K562 (cell line): ENCODE data around the gene GSX2. TPM values are rescaled to one million over a fixed set of nuclear protein-coding genes. Genes with fewer than 3 reads are reported as not detected.

Experiments used
- ETV5 ChIP-seq: sonication (generic); formaldehyde crosslinking; IDR thresholded peaks from 2 replicates; pipeline ENCODE4 v1.4.0; 2020; ENCODE audit warnings: low read depth, mild to moderate bottlenecking, missing genetic modification reagents
- ZNF561 ChIP-seq: fragments of 450-650 bp; formaldehyde crosslinking; conservative IDR thresholded peaks from 2 replicates; pipeline ENCODE4 v1.4.0; 2020; ENCODE audit warnings: mild to moderate bottlenecking, moderate library complexity
- ZNF644 ChIP-seq: fragments of 200-800 bp; sonication (Bioruptor generic); IDR thresholded peaks from 2 replicates; pipeline ENCODE4 v1.6.1; 2016; ENCODE audit warnings: low read depth, missing genetic modification characterization, missing compliant biosample characterization
- polyA plus RNA-seq, 8 experiments: library from polyadenylated mRNA; depleted of rRNA in 4 of 8; stranded (reverse) in 5 of 8; unstranded in 3 of 8; fragments of >200 nt; fragmentation: Nextera tagmentation in 2 of 8; fragmentation: Illumina TruSeq in 1 of 8; extraction: Ambion mirVana in 2 of 8; extraction: Trizol in 1 of 8; gene quantifications; 2 replicates each; pipeline versions ENCODE4 v1.2.1 to v1.2.3, GENCODE V29; 2011 to 2014; ENCODE audit warnings: inconsistent platforms in 1 of 8, missing spikeins in 1 of 8
- total RNA-seq, 7 experiments: library from RNA; depleted of rRNA in 6 of 7; stranded (reverse); fragments of >200 nt in 6 of 7; fragmentation: Illumina TruSeq in 2 of 7; extraction: Trizol in 2 of 7; gene quantifications; 2 replicates each; pipeline versions ENCODE4 v1.2.1 to v1.2.3, GENCODE V29; 2011 to 2021; ENCODE audit warnings: low replicate concordance in 1 of 7
- TF ChIP-seq, protein P1 (sequence below): fragments of 250-450 bp; sonication (Bioruptor Pico); IDR thresholded peaks from 2 replicates; pipeline ENCODE4 v1.6.1; 2021; ENCODE audit warnings: mild to moderate bottlenecking
- TF ChIP-seq, protein P2 (sequence below), 2 experiments: fragments of 450-650 bp; formaldehyde crosslinking in 1 of 2; IDR thresholded peaks; 2 replicates each; pipeline versions ENCODE4 v1.4.0 to v1.6.1; 2014 to 2020; ENCODE audit warnings: mild to moderate bottlenecking in 2 of 2, borderline replicate concordance in 1 of 2, low read depth in 1 of 2
- TF ChIP-seq, protein P3 (sequence below): fragments of 250-450 bp; sonication (Bioruptor Pico); IDR thresholded peaks from 2 replicates; pipeline ENCODE4 v1.8.0; 2022; ENCODE audit warnings: inconsistent platforms, mild to moderate bottlenecking, moderate library complexity, borderline replicate concordance

The GSX2 gene
- total and polyA plus RNA-seq, 9 of the 15 experiments (the other 6 are each of a cell fraction or from before 2014, with no cell fraction given), result not detected

DNA sequence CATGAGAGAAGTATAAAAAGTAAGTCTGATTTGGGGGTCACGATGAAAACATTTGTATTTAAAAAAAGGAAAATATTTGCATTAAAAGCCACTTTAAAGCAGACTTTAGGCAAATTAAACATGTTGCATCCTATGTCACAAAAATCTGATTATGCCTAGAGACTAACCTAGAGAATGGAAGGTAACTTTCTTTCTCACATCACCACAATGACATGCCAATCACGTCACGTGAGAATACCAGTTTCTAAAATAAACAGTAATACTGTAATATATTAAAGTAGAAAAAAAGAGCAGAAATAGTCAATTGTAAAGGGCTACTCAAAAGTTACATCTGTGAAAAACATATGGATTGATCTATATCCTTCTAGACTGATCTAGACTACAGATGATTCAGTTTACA lies 38.9 kb upstream of the GSX2 start (continued):
- TF ChIP-seq, protein P1, sequence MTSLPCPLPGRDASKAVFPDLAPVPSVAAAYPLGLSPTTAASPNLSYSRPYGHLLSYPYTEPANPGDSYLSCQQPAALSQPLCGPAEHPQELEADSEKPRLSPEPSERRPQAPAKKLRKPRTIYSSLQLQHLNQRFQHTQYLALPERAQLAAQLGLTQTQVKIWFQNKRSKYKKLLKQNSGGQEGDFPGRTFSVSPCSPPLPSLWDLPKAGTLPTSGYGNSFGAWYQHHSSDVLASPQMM (CRISPR knock-in tag), result no peak
- TF ChIP-seq, protein P2, sequence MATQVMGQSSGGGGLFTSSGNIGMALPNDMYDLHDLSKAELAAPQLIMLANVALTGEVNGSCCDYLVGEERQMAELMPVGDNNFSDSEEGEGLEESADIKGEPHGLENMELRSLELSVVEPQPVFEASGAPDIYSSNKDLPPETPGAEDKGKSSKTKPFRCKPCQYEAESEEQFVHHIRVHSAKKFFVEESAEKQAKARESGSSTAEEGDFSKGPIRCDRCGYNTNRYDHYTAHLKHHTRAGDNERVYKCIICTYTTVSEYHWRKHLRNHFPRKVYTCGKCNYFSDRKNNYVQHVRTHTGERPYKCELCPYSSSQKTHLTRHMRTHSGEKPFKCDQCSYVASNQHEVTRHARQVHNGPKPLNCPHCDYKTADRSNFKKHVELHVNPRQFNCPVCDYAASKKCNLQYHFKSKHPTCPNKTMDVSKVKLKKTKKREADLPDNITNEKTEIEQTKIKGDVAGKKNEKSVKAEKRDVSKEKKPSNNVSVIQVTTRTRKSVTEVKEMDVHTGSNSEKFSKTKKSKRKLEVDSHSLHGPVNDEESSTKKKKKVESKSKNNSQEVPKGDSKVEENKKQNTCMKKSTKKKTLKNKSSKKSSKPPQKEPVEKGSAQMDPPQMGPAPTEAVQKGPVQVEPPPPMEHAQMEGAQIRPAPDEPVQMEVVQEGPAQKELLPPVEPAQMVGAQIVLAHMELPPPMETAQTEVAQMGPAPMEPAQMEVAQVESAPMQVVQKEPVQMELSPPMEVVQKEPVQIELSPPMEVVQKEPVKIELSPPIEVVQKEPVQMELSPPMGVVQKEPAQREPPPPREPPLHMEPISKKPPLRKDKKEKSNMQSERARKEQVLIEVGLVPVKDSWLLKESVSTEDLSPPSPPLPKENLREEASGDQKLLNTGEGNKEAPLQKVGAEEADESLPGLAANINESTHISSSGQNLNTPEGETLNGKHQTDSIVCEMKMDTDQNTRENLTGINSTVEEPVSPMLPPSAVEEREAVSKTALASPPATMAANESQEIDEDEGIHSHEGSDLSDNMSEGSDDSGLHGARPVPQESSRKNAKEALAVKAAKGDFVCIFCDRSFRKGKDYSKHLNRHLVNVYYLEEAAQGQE (IDR thresholded peaks at IDR 0.05; ENCODE audit: borderline replicate concordance), result no peak
- TF ChIP-seq, protein P2 (CRISPR knock-in tag; IDR thresholded peaks at IDR 0.05; ENCODE audit: low read depth), result no peak
- TF ChIP-seq, protein P3, sequence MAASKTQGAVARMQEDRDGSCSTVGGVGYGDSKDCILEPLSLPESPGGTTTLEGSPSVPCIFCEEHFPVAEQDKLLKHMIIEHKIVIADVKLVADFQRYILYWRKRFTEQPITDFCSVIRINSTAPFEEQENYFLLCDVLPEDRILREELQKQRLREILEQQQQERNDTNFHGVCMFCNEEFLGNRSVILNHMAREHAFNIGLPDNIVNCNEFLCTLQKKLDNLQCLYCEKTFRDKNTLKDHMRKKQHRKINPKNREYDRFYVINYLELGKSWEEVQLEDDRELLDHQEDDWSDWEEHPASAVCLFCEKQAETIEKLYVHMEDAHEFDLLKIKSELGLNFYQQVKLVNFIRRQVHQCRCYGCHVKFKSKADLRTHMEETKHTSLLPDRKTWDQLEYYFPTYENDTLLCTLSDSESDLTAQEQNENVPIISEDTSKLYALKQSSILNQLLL (CRISPR knock-in tag), result no peak
- no peak for TF ChIP-seq ZNF561 (CRISPR knock-in tag)
- TF ChIP-seq ETV5 (CRISPR knock-in tag), result no peak
- no peak for TF ChIP-seq ZNF644 (tag)
- TF ChIP-seq, all 486 proteins: peak for 0
